Keratinocyte (primary cell): Measurements from ENCODE around the gene GTF2H1. TPM values are rescaled to one million over a fixed set of nuclear protein-coding genes. Genes with fewer than 3 reads are reported as not detected.

Experiments
- DNase-seq: peaks from one replicate; pipeline ENCODE4 v3.0.0-alpha.2; 2011; ENCODE audit warnings: low read depth, missing footprints, low spot score
- FAIRE-seq: peaks from 2 replicates; lab custom pipeline; 2011; peaks lifted over from hg19 to GRCh38; lab: Jason Lieb, UNC
- H2AFZ ChIP-seq: 2 replicates; pipeline ENCODE4 v1.6.0; 2012; ENCODE audit warnings: low read length, control low read depth, inconsistent platforms; ENCODE audit not compliant: control insufficient read depth
- H3K27ac ChIP-seq: 2 replicates; pipeline ENCODE4 v1.5.1; 2011; ENCODE audit warnings: low read length; ENCODE audit not compliant: control insufficient read depth, insufficient read depth
- H3K27me3 ChIP-seq: 3 replicates; pipeline ENCODE4 v1.6.0; 2011; ENCODE audit warnings: low read length; ENCODE audit not compliant: control insufficient read depth, insufficient read depth; ENCODE audit errors: extremely low read depth
- H3K36me3 ChIP-seq, 2 experiments: 2 replicates in 1 of 2; 3 replicates in 1 of 2; pipeline ENCODE4 v1.5.1; 2011; ENCODE audit warnings: low read length in 2 of 2, mild to moderate bottlenecking in 1 of 2; ENCODE audit not compliant: control insufficient read depth in 2 of 2, insufficient read depth in 2 of 2; ENCODE audit errors: extremely low read depth in 1 of 2
- H3K4me1 ChIP-seq: 3 replicates; pipeline ENCODE4 v1.5.1; 2011; ENCODE audit warnings: low read length; ENCODE audit not compliant: control insufficient read depth, insufficient read depth; ENCODE audit errors: extremely low read depth
- H3K4me2 ChIP-seq: 3 replicates; pipeline ENCODE4 v1.6.0; 2011; ENCODE audit warnings: low read depth, low read length; ENCODE audit not compliant: control insufficient read depth, insufficient read depth; ENCODE audit errors: extremely low read depth
- H3K4me3 ChIP-seq, 3 experiments: fragments of 200-600 bp in 1 of 3; sonication (generic) in 1 of 3; 2 replicates in 2 of 3; 3 replicates in 1 of 3; pipeline ENCODE4 v1.5.1; 2011 to 2016; ENCODE audit warnings: low read length in 3 of 3, mild to moderate bottlenecking in 3 of 3, control low read depth in 2 of 3, inconsistent platforms in 1 of 3, low read depth in 1 of 3, mixed read lengths in 1 of 3, mixed run types in 1 of 3, moderate library complexity in 1 of 3; ENCODE audit not compliant: control insufficient read depth in 2 of 3, insufficient read depth in 2 of 3; ENCODE audit errors: extremely low read depth in 1 of 3
- H3K79me2 ChIP-seq: 2 replicates; pipeline ENCODE4 v1.6.0; 2012; ENCODE audit warnings: low read length; ENCODE audit not compliant: control insufficient read depth, insufficient read depth
- H3K9ac ChIP-seq: 3 replicates; pipeline ENCODE4 v1.6.0; 2011; ENCODE audit warnings: low read length; ENCODE audit not compliant: control insufficient read depth, insufficient read depth; ENCODE audit errors: extremely low read depth
- H3K9me1 ChIP-seq: 3 replicates; pipeline ENCODE4 v1.6.0; 2011; ENCODE audit warnings: low read length; ENCODE audit not compliant: control insufficient read depth, insufficient read depth; ENCODE audit errors: extremely low read depth
- H3K9me3 ChIP-seq: 2 replicates; pipeline ENCODE4 v1.5.1; 2012; ENCODE audit warnings: low read depth, low read length; ENCODE audit not compliant: control insufficient read depth
- H4K20me1 ChIP-seq: 3 replicates; pipeline ENCODE4 v1.6.0; 2011; ENCODE audit warnings: low read length; ENCODE audit not compliant: control insufficient read depth, insufficient read depth; ENCODE audit errors: extremely low read depth
- EZH2 ChIP-seq: IDR thresholded peaks from one replicate; pipeline ENCODE4 v1.6.1; 2012; ENCODE audit warnings: inconsistent platforms, mild to moderate bottlenecking, low read length, moderate library complexity
- dilution Hi-C: fragments of 300-500 bp; cut with MboI; formaldehyde crosslinking; loops from one replicate; pipeline ENCODE4 v1.7.0; 2020; ENCODE audit warnings: low sequenced_read_pairs; ENCODE audit not compliant: extremely low pct_ligation_motif_present
- polyA plus RNA-seq, 5 experiments: library from polyadenylated mRNA; depleted of rRNA in 3 of 5; stranded (reverse) in 3 of 5; stranded (forward) in 1 of 5; unstranded in 1 of 5; fragments of >200 nt; gene quantifications; 1 replicate in 1 of 5; 2 replicates in 3 of 5; 3 replicates in 1 of 5; pipeline versions ENCODE4 v1.2.1 to v1.2.3, GENCODE V29; 2011 to 2012; ENCODE audit warnings: missing spikeins in 2 of 5, low read depth in 1 of 5, low replicate concordance in 1 of 5
- TF ChIP-seq, protein P1 (sequence below), 3 experiments: IDR thresholded peaks in 1 of 3; conservative IDR thresholded peaks in 1 of 3; optimal IDR thresholded peaks in 1 of 3; 2 replicates in 2 of 3; 3 replicates in 1 of 3; pipeline versions ENCODE3 to v1.5.1; 2011; ENCODE audit warnings: low read length in 3 of 3, mild to moderate bottlenecking in 3 of 3, moderate library complexity in 2 of 3, control low read depth in 1 of 3, inconsistent platforms in 1 of 3; ENCODE audit not compliant: insufficient read depth in 2 of 3; ENCODE audit errors: extremely low read depth in 1 of 3

GTF2H1 gene
- polyA plus RNA-seq, 1 donor (not counting 4 experiments of a cell fraction or from before 2014, with no cell fraction given) = 42.1 TPM

DNA sequence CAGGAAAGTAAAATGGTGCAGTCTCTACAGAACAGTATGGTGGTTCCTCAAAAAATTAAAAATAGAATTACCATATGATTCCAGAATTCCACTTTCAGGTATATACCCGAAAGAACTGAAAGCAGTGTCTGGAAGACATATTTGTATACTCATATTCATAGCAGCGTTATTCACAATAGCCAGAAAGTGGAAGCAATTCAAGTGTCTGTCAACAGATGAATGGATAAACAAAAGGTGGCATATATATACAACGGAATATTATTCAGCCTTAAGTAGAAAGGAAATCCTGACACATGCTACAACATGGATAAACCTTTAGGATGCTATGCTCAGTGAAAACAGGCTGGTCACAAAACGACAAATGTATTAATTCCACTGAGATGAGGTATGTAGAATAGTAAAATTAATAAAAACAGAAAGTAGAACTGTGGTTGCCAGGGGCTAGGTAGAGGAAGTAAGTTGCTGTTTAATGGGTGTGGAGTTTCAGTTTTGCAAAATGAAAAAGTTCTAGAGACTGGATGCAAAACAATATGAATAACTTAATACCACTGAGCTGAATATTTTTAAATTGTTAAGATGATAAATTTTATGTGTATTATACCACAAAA lies 41.8 kb upstream of the GTF2H1 start:
- no peaks in the 10 kb centered on the region for H3K27me3 ChIP-seq
- no peaks in the 10 kb centered on the region for H4K20me1 ChIP-seq
- DNase-seq (no peak), FAIRE-seq (no peak)
- dilution Hi-C loops = no loop called here
- H3K27ac ChIP-seq = no peak overlapping the region
- H3K79me2 ChIP-seq = no peaks in the 10 kb centered on the region
- no peak overlapping the region for H3K4me3 ChIP-seq
- H3K36me3 ChIP-seq = peaks cover 14 to 18% of the 10 kb centered on the region in 2 experiments
- H2AFZ ChIP-seq = no peak overlapping the region
- no peaks in the 10 kb centered on the region for H3K4me1 ChIP-seq
- H3K9me3 ChIP-seq = no peaks in the 10 kb centered on the region
- no peak overlapping the region for H3K9ac ChIP-seq
- TF ChIP-seq EZH2 = no peak
- TF ChIP-seq, protein P1, sequence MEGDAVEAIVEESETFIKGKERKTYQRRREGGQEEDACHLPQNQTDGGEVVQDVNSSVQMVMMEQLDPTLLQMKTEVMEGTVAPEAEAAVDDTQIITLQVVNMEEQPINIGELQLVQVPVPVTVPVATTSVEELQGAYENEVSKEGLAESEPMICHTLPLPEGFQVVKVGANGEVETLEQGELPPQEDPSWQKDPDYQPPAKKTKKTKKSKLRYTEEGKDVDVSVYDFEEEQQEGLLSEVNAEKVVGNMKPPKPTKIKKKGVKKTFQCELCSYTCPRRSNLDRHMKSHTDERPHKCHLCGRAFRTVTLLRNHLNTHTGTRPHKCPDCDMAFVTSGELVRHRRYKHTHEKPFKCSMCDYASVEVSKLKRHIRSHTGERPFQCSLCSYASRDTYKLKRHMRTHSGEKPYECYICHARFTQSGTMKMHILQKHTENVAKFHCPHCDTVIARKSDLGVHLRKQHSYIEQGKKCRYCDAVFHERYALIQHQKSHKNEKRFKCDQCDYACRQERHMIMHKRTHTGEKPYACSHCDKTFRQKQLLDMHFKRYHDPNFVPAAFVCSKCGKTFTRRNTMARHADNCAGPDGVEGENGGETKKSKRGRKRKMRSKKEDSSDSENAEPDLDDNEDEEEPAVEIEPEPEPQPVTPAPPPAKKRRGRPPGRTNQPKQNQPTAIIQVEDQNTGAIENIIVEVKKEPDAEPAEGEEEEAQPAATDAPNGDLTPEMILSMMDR (optimal IDR thresholded peaks at IDR 0.05 in 1 of 3, IDR thresholded peaks at IDR 0.05 in 1 of 3, conservative IDR thresholded peaks at IDR 0.05 in 1 of 3; ENCODE audit: extremely low read depth in 1 of 3, insufficient read depth in 2 of 3, low read length in 3 of 3) = no peak
- no peaks in the 10 kb centered on the region for H3K9me1 ChIP-seq
- H3K4me2 ChIP-seq = no peak overlapping the region

DNA sequence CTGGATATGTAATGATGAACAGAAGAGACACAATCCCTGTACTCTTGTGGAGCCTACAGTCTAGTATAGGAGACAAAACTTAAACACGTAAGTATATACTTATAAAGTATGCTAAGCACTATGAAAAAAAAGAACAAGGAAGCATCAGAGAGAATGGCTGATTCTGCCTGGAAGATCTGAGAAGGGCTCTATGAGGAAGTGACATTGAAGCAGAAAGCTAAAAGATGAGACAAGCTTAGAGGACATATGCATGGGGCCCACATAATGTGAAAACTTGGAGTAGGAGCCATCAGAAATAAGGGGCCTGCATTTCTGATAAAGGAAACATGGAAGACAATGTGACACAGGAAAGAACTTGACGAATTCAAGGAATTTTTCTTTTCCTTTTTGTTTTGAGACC lies 39.7 kb upstream of the GTF2H1 start:
- H3K4me1 ChIP-seq = no peaks in the 10 kb centered on the region
- DNase-seq (no peak), FAIRE-seq (no peak)
- no peak overlapping the region for H3K4me2 ChIP-seq
- no peaks in the 10 kb centered on the region for H3K9me1 ChIP-seq
- no peaks in the 10 kb centered on the region for H4K20me1 ChIP-seq
- dilution Hi-C loops = no loop called here
- H3K4me3 ChIP-seq = no peak overlapping the region
- no peak for TF ChIP-seq EZH2
- TF ChIP-seq, protein P1 (optimal IDR thresholded peaks at IDR 0.05 in 1 of 3, IDR thresholded peaks at IDR 0.05 in 1 of 3, conservative IDR thresholded peaks at IDR 0.05 in 1 of 3; ENCODE audit: extremely low read depth in 1 of 3, insufficient read depth in 2 of 3, low read length in 3 of 3) = no peak
- no peaks in the 10 kb centered on the region for H3K79me2 ChIP-seq
- no peak overlapping the region for H3K9ac ChIP-seq
- no peak overlapping the region for H2AFZ ChIP-seq
- H3K27ac ChIP-seq = no peak overlapping the region
- H3K9me3 ChIP-seq = no peaks in the 10 kb centered on the region
- no peaks in the 10 kb centered on the region for H3K27me3 ChIP-seq
- H3K36me3 ChIP-seq = peaks cover 27 to 31% of the 10 kb centered on the region in 2 experiments
